Ascending aorta (tissue), 2 donors: ENCODE measurements around the gene SLCO6A1. TPM values are rescaled to one million over a fixed set of nuclear protein-coding genes. Genes with fewer than 3 reads are reported as not detected.

ENCODE experiments used
- DNase-seq, 2 donors: peaks; one replicate each; pipeline ENCODE4 v3.0.0-alpha.2; 2019; ENCODE audit warnings: low spot score in 2 of 2
- H3K27ac ChIP-seq, 2 donors: fragments of 200-600 bp; sonication (generic); one replicate each; pipeline ENCODE4 v1.5.1; 2016 to 2017; ENCODE audit warnings: mild to moderate bottlenecking in 1 of 2
- H3K27me3 ChIP-seq: fragments of 200-600 bp; sonication (generic); one replicate; pipeline ENCODE4 v1.5.1; 2017
- H3K36me3 ChIP-seq, 2 donors: fragments of 200-600 bp; sonication (generic); one replicate each; pipeline ENCODE4 v1.5.1; 2016
- H3K4me1 ChIP-seq, 2 donors: fragments of 200-600 bp; sonication (generic); one replicate each; pipeline ENCODE4 v1.5.1; 2016 to 2017; ENCODE audit warnings: mild to moderate bottlenecking in 1 of 2
- H3K4me3 ChIP-seq, 2 donors: fragments of 200-600 bp; sonication (generic); one replicate each; pipeline ENCODE4 v1.5.1; 2016 to 2017; ENCODE audit warnings: mild to moderate bottlenecking in 1 of 2
- H3K9me3 ChIP-seq, 2 donors: fragments of 200-600 bp; sonication (generic); one replicate each; pipeline ENCODE4 v1.5.1; 2016
- CTCF ChIP-seq, 3 experiments: fragments of 200-600 bp in 2 of 3; fragments of 450-650 bp in 1 of 3; sonication (generic) in 2 of 3; IDR thresholded peaks; one replicate each; pipeline ENCODE4 v1.5.1; 2016 to 2019; ENCODE audit warnings: antibody characterized with exemption in 3 of 3, mild to moderate bottlenecking in 1 of 3, moderate library complexity in 1 of 3
- intact Hi-C: fragments of 100-400 bp; cut with DNase I; formaldehyde crosslinking; loops from one replicate; pipeline ENCODE4 v1.15.1; 2023
- total RNA-seq: library from RNA; depleted of rRNA; stranded (reverse); fragments of >200 nt; gene quantifications from one replicate; pipeline ENCODE4 v1.1.0, GENCODE V29; 2016

Gene SLCO6A1
- total RNA-seq, result not detected

GRCh38 chr5:102498271-102499034 lies at the start of gene SLCO6A1:
SLCO6A1 (minus strand) TSS chr5:102499001; CDS start chr5:102498844, 157 bp downstream.
- H3K9me3 ChIP-seq, result no peaks in the 10 kb centered on the region
- intact Hi-C loops, result no loop called here
- no peak for DNase-seq
- no peak within 1 kb of the TSS for H3K4me3 ChIP-seq
- H3K27me3 ChIP-seq, result no peaks in the 10 kb centered on the region
- H3K36me3 ChIP-seq, result no peaks in the 10 kb centered on the region
- no peak within 1 kb of the TSS for H3K27ac ChIP-seq
- H3K4me1 ChIP-seq, result no peaks in the 10 kb centered on the region
- no peak for TF ChIP-seq CTCF (IDR thresholded peaks at IDR 0.05)

- intact Hi-C loops, result no loop called here
- no peak for DNase-seq
- no peaks in the 10 kb centered on the region for H3K36me3 ChIP-seq
- TF ChIP-seq CTCF (IDR thresholded peaks at IDR 0.05), result no peak
- no peaks in the 10 kb centered on the region for H3K27me3 ChIP-seq
- no peak overlapping the region for H3K4me3 ChIP-seq
- no peaks in the 10 kb centered on the region for H3K9me3 ChIP-seq
- H3K27ac ChIP-seq, result no peak overlapping the region
- H3K4me1 ChIP-seq, result no peaks in the 10 kb centered on the region
These were observed 48.6 kb upstream of the SLCO6A1 start for GRCh38 chr5:102547141-102548035.

- no peaks in the 10 kb centered on the region for H3K27me3 ChIP-seq
- no peaks in the 10 kb centered on the region for H3K9me3 ChIP-seq
- H3K27ac ChIP-seq, result no peak overlapping the region
- no peak for TF ChIP-seq CTCF (IDR thresholded peaks at IDR 0.05)
- intact Hi-C loops, result no loop called here
- no peaks in the 10 kb centered on the region for H3K36me3 ChIP-seq
- H3K4me1 ChIP-seq, result no peaks in the 10 kb centered on the region
- H3K4me3 ChIP-seq, result no peak overlapping the region
- DNase-seq, result no peak
These were observed 46.4 kb upstream of the SLCO6A1 start for GRCh38 chr5:102545175-102545574.

- Histone ChIP-seq H3K4me1 (no peaks in the 10 kb centered on the region), H3K27ac (no peak overlapping the region), H3K4me3 (no peak overlapping the region), H3K9me3 (no peaks in the 10 kb centered on the region), H3K27me3 (no peaks in the 10 kb centered on the region), H3K36me3 (no peaks in the 10 kb centered on the region)
- no peak for DNase-seq
- intact Hi-C loops, result no loop called here
- no peak for TF ChIP-seq CTCF (IDR thresholded peaks at IDR 0.05)
These were observed 43.3 kb upstream of the SLCO6A1 start for GRCh38 chr5:102542057-102542456.

- DNase-seq, result no peak
- Histone ChIP-seq H3K36me3 (no peaks in the 10 kb centered on the region), H3K27me3 (no peaks in the 10 kb centered on the region), H3K4me1 (no peaks in the 10 kb centered on the region), H3K27ac (no peak overlapping the region), H3K9me3 (no peaks in the 10 kb centered on the region), H3K4me3 (no peak overlapping the region)
- no peak for TF ChIP-seq CTCF (IDR thresholded peaks at IDR 0.05)
- intact Hi-C loops, result no loop called here
These were observed 41.4 kb upstream of the SLCO6A1 start for GRCh38 chr5:102539996-102540728.
